Spinal cord (tissue), 10 donors: Measurements from ENCODE around the gene HSPB1. TPM values are rescaled to one million over a fixed set of nuclear protein-coding genes. Genes with fewer than 3 reads are reported as not detected.
A peak's percentile ranks its signal among the peaks of the same experiment; 100 is the strongest.
"Not testable (repeated sequence)": the region's sequence is repeated elsewhere in the genome, so short reads cannot be mapped to it uniquely, and the experiment has no call there.

Experiments
- DNase-seq, 6 donors: peaks; one replicate each; pipeline versions ENCODE4 v3.0.0 to v3.0.0-alpha.2; 2013 to 2015; ENCODE audit warnings: low spot score in 6 of 6, low read depth in 4 of 6
- H3K27ac ChIP-seq: one replicate; pipeline ENCODE4 v1.5.1; 2013; ENCODE audit warnings: low read depth, low read length, control low read depth
- H3K27me3 ChIP-seq: one replicate; pipeline ENCODE4 v1.6.1; 2013; ENCODE audit warnings: low read length; ENCODE audit not compliant: control insufficient read depth, insufficient read depth
- H3K36me3 ChIP-seq: one replicate; pipeline ENCODE4 v1.6.1; 2013; ENCODE audit warnings: low read length; ENCODE audit not compliant: control insufficient read depth, insufficient read depth
- H3K4me1 ChIP-seq: one replicate; pipeline ENCODE4 v1.6.1; 2013; ENCODE audit warnings: low read length; ENCODE audit not compliant: control insufficient read depth, insufficient read depth
- H3K4me3 ChIP-seq: one replicate; pipeline ENCODE4 v1.5.1; 2013; ENCODE audit warnings: low read depth, low read length, control low read depth
- H3K9me3 ChIP-seq: one replicate; pipeline ENCODE4 v1.6.1; 2013; ENCODE audit warnings: low read length; ENCODE audit not compliant: control insufficient read depth, insufficient read depth
- WGBS: methylation state at CpG from one replicate; pipeline ENCODE4 v1.1.5; 2013; ENCODE audit warnings: missing lambda C conversion rate; ENCODE audit not compliant: insufficient coverage; 5-methylcytosine and 5-hydroxymethylcytosine counted together
- polyA plus RNA-seq, 2 donors: library from polyadenylated mRNA; unstranded; fragments of 120-200 nt; gene quantifications; one replicate each; pipeline ENCODE4 v1.2.1, GENCODE V29; 2013; ENCODE audit not compliant: insufficient read length in 2 of 2
- total RNA-seq, 2 donors: library from RNA; depleted of rRNA in 1 of 2; stranded (reverse); fragments of 120-200 nt in 1 of 2; fragments of >200 nt in 1 of 2; gene quantifications; one replicate each; pipeline versions ENCODE4 v1.2.3 to v1.2.4, GENCODE V29; 2013 to 2014
- donor health status: healthy.

HSPB1 gene
- total and polyA plus RNA-seq, 4 donors, result 17.4 to 214 (median 128) TPM

DNA sequence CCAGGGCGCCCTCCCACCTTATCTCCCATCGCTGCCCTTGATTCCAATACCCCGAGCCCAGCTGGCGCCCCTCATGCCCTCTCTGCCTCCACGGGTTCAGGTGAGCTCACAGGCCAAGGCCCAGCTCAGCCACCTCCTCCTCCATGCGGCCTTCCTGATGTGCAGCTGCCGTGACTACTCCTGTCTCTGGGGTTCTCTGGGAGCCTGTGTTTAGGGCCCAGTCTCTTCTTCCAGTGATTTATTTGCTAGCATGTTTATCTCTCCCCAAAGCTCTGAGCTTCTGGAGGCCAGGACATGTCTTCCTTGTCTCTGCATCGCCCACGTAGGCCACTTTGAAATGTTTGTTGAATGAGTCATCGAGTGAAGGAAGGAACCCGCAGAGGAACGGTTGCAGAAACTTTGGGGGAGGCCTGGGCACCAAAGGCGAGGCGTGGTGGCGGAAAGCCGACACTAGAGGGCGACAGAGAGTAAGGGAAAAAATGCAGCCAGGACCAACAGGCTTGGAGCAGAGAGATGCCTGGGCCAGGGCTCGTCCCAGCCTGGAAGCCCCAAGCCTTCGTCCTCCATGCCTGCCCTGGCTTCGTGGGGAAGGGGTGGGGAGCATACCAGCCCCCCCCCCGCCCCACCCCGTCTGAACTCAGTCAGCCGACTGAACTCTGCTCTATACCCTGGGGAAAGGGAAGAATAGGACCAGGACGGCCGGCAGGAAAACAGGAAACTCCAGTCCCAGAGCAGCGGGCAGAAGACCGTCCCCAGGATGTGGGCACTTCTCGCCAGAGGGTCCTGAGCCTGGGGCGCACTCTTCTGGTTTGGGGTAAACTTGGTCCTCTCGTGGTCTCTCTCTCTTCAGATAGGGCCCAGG lies 10.9 kb upstream of the HSPB1 start:
- Histone ChIP-seq H3K36me3 (peaks cover 11% of the 10 kb centered on the region), H3K9me3 (no peaks in the 10 kb centered on the region), H3K4me1 (peaks cover 42% of the 10 kb centered on the region), H3K27ac (peak overlapping the region; percentile 82), H3K4me3 (peak overlapping the region; percentile 24), H3K27me3 (no peaks in the 10 kb centered on the region)
- 24% methylated on average over 25 of the region's 30 CpGs for WGBS
- DNase-seq, result peak in 4 of 6 donors; percentile 72 to 94 (median 86)

DNA sequence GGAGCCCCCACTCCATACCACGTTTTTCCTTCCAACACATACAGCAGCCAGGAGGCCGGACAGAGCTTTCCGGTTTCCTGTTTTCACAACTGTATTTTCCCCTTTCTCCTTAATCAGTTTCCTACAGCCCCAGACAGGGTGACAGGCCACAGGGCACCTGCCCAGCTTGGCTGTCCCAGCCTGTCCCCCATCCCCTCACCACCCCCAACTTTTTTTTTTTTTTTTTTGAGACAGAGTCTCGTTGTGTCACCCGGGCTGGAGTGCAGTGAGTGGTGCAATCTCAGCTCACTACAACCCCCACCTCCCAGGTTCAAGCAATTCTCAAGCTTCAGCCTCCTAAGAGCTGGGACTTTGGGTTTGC lies 10.3 kb upstream of the HSPB1 start:
- peaks cover 5% of the 10 kb centered on the region for H3K36me3 ChIP-seq
- DNase-seq, result no peak
- peak overlapping the region; percentile 82 for H3K27ac ChIP-seq
- H3K9me3 ChIP-seq, result no peaks in the 10 kb centered on the region
- H3K4me3 ChIP-seq, result peak overlapping the region; percentile 24
- WGBS, result 45% methylated on average over 3 of the region's 5 CpGs
- H3K27me3 ChIP-seq, result no peaks in the 10 kb centered on the region
- peaks cover 42% of the 10 kb centered on the region for H3K4me1 ChIP-seq

DNA sequence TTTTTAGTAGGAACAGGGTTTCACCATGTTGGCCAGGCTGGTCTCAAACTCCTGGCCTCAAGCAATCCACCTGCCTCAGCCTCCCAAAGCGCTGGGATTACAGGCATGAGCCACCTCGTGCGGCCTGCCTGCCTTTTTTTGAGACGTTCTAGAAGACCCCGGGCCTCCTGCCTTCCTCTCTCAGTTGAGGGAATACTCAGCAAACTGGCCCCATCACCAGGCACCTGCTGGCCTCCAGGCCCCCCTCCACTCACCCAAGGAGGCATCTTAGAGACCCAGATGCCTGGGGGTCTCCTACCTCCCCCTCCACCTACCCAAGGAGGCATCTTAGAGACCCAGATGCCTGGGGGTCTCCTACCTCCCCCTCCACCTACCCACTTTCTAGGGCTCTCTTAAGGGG lies 9.6 kb upstream of the HSPB1 start:
- whole genome bisulfite sequencing, result 86% methylated on average over 5 of the region's 5 CpGs
- H3K4me1 ChIP-seq, result peaks cover 42% of the 10 kb centered on the region
- H3K4me3 ChIP-seq, H3K36me3 ChIP-seq, H3K9me3 ChIP-seq, DNase-seq, H3K27ac ChIP-seq, H3K27me3 ChIP-seq: not testable (repeated sequence)

DNA sequence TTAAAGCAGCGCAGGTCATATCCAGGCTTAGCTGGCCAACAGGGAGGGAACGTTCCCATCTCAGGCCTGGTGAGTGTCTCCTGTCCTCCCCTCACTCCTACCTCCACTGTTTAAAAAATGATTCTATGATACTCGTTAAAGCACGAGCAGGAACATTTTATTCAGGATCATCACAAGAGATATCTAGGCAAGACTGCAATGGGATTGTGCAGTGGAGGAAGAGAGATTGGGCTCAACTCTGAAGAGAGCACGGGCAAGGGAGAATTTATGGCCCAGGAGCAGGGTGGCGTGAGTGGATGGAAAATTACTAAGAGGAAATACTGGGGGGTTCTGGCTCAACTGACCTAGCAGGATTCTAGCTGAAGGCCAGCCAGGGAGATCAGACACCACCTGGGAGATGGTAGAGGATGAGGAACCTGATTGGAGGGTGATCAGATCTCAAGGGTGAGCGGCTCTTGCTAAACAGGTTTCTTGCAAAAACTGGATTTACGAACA lies 9.0 kb upstream of the HSPB1 start:
- no peaks in the 10 kb centered on the region for H3K27me3 ChIP-seq
- no peak for DNase-seq
- no peak overlapping the region for H3K27ac ChIP-seq
- no peaks in the 10 kb centered on the region for H3K36me3 ChIP-seq
- 91% methylated on average over 7 of the region's 8 CpGs for WGBS
- H3K9me3 ChIP-seq, result no peaks in the 10 kb centered on the region
- peaks cover 42% of the 10 kb centered on the region for H3K4me1 ChIP-seq
- no peak overlapping the region for H3K4me3 ChIP-seq

DNA sequence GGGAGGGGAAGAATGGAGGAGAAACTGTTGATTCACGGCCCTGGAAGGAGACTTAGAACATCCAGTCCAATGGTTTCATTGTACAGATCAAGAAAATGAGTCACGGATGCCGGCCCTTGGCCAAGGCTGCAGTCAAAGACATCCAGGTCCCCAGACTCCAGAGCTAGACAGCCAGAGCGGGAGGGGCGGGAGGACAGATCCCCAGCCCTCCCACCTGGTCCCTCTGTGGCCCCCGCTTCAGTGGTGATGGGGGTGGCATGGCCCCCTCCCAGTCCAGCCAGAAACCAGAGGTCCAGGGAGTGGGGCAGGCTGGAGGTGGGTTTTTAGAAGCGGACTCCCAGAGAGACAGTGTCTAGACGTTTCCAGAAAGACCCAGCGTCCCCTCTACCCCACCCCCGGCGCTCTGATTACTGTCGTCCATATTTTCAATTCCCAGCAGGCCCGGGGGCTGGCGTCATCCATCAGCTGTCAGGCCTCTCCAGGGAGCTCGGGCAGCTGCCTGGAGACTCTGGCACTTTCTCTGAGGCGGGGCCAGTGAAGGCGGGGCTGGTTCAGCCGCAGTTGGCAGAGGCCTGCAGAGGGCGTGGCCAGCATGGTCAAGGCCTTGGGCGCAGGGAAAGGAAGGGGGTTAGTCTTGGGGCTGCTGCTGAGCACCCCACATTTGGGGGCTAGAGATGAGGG lies 8.0 kb upstream of the HSPB1 start:
- Histone ChIP-seq H3K36me3 (no peaks in the 10 kb centered on the region), H3K4me1 (peaks cover 41% of the 10 kb centered on the region), H3K4me3 (peak overlapping the region; percentile 35), H3K27me3 (no peaks in the 10 kb centered on the region), H3K27ac (peak overlapping the region; percentile 98), H3K9me3 (no peaks in the 10 kb centered on the region)
- peak in 4 of 6 donors; percentile 78 to 96 (median 90) for DNase-seq
- 14% methylated on average over 18 of the region's 20 CpGs for WGBS

DNA sequence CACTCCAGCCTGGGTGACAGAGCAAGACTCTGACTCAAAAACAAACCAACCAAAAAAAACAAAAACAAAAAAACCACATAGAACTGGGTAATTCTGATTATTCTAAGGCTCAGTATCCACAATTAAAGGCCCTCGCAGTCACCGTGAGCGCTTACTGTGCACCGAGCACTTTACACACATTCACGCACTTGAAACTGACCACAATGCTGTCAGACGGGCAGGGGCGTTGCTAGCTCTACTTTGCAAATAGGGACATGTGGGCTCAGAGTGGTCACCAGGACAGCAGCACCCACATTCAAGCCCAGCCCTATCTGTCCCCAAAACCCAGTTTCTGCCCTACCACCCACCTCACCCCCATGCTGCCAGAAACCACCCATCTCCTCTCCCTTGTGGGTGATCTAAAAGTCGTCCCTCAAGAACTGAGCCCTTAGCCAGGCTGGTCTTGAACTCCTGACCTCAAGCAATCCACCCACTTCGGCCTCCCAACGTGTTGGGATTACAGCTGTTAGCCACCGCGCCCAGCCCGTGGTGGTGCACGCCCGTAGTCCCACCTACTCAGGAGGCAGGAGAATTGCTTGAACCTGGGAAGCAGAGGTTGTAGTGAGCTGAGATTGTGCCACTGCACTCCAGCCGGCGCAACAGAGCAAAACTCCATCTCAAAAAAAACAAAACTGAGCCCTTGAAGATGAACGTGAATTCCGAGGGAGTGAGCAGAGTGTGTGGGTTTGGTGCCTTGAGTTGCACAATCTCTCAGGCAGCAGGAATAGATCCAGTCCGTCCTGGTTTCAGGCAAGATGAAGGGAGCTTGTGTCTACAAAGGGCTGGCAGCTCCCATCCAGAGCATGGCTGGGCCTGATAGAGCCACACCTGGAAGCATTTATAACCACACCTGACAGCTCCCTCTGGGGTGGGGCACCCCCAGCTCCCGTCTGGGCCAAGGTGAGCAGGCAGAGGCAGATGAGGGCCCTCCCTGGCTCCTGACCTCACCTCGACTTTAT lies 5.4 kb upstream of the HSPB1 start:
- peaks cover 29% of the 10 kb centered on the region for H3K4me1 ChIP-seq
- no peak overlapping the region for H3K27ac ChIP-seq
- H3K4me3 ChIP-seq, result no peak overlapping the region
- no peaks in the 10 kb centered on the region for H3K27me3 ChIP-seq
- 81% methylated on average over 14 of the region's 22 CpGs for WGBS
- no peaks in the 10 kb centered on the region for H3K9me3 ChIP-seq
- no peak for DNase-seq
- no peaks in the 10 kb centered on the region for H3K36me3 ChIP-seq

DNA sequence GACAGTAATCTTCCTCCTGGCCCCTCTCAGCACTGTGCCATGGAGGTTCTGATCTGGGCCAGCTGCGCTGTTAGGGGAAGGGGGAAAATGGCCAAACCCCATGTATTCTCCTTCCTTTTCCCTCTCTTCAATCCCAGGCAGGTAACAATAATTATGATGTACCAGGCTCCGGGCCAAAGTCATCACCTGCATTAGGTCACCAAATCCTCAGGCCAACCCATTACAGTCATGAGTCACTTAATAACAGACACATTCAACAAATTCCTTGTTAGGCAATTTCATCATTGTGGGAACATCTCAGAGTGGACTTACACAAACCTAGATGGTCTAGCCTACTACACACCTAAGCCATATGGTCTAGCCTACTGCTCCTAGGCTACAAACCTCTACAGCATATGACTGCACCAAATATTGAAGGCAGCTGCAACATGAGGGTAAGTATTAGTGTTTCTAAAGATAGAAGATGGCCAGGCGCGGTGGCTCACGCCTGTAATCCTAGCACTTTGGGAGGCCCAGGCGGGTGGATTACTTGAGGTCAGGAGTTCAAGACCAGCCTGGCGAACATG lies 2.2 kb upstream of the HSPB1 start:
- 86% methylated on average over 1 of the region's 7 CpGs for WGBS
- Histone ChIP-seq H3K4me1 (peaks cover 38% of the 10 kb centered on the region), H3K27ac (no peak overlapping the region), H3K36me3 (peaks cover 12% of the 10 kb centered on the region), H3K27me3 (no peaks in the 10 kb centered on the region), H3K9me3 (no peaks in the 10 kb centered on the region), H3K4me3 (no peak overlapping the region)
- DNase-seq, result no peak

DNA sequence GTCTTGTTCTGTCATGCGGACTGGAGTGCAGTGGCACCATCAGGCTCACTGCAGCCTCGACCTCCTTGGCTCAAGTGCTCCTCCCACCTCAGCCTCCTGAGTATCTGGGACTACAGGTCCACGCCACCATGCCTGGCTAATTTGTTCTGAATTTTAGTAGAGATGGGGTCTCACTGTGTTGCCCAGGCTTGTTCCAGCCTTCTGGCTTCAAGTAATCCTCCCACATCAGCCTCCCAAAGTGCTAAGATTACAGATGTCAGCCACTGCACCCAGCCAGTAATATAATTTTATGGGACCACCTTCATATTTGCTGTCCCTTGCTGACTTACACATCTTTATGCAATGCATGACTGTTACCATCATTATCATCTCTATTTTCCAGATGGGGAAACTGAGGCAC lies 1.5 kb upstream of the HSPB1 start:
- Histone ChIP-seq H3K36me3 (peaks cover 12% of the 10 kb centered on the region), H3K27ac (no peak overlapping the region), H3K4me3 (no peak overlapping the region), H3K27me3 (no peaks in the 10 kb centered on the region), H3K9me3 (no peaks in the 10 kb centered on the region), H3K4me1 (peaks cover 36% of the 10 kb centered on the region)
- no peak for DNase-seq
- no CpG with 5 or more reads among the region's 3 CpGs for WGBS
